NB4 (cell line): ENCODE results near the gene UBTD2.

Experiments
- CTCF ChIP-seq: IDR thresholded peaks from one replicate; pipeline ENCODE4 v1.5.1; 2012; ENCODE audit warnings: low read depth, low read length
- MAX ChIP-seq: IDR thresholded peaks from 2 replicates; pipeline ENCODE4 v1.6.1; 2011; ENCODE audit warnings: low read depth, low read length
- POLR2A ChIP-seq: IDR thresholded peaks from 2 replicates; pipeline ENCODE4 v1.6.1; 2011; ENCODE audit warnings: mild to moderate bottlenecking; ENCODE audit not compliant: insufficient read length; ENCODE audit errors: extremely low read depth

- TF ChIP-seq CTCF (no peak), POLR2A (no peak), MAX (no peak)
Observed at GRCh38 chr5:172276214-172276613, 7.3 kb downstream of the UBTD2 start.
